Hepatocyte (in vitro differentiated cells): Measurements from ENCODE around the gene IGFLR1.
"Not testable (repeated sequence)": the region's sequence is repeated elsewhere in the genome, so short reads cannot be mapped to it uniquely, and the experiment has no call there.

Source experiments
- CTCF ChIP-seq: fragments of 200-600 bp; sonication (generic); IDR thresholded peaks from 2 replicates; pipeline ENCODE4 v1.5.1; 2016; ENCODE audit warnings: antibody characterized with exemption, mild to moderate bottlenecking; ENCODE audit not compliant: poor library complexity
- EZH2phosphoT487 ChIP-seq: fragments of 200-600 bp; sonication (generic); IDR thresholded peaks from one replicate; pipeline ENCODE4 v1.6.1; 2018; ENCODE audit warnings: antibody characterized with exemption, mild to moderate bottlenecking, low read depth, moderate library complexity; ENCODE audit not compliant: unreplicated experiment, severe bottlenecking

DNA sequence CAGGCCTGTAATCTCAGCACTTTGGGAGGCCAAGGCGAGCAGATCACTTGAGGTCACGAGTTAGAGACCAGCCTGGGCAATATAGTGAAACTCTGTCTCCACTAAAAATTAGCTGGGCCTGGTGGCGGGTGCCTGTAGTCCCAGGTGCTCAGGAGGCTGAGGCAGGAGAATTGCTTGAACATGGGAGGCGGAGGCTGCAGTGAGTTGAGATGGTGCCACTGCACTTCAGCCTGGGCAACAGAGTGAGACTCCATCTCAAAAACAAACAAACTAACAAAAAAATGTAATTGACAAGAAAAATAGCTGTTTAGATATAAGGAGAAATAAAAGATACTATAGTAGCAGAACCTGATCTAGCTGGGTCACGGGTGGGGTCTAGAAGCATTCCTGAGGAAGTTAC, 30.1 kb upstream of the IGFLR1 start:
- not testable (repeated sequence) for TF ChIP-seq EZH2phosphoT487, CTCF
